Measurements from ENCODE around the gene SRGAP1. TPM values are rescaled to one million over a fixed set of nuclear protein-coding genes. Genes with fewer than 3 reads are reported as not detected.
"Not testable (repeated sequence)": the region's sequence is repeated elsewhere in the genome, so short reads cannot be mapped to it uniquely, and the experiment has no call there.

Gene SRGAP1
- total RNA-seq, 1 donor from 2014 or later = 2.9 TPM

DNA sequence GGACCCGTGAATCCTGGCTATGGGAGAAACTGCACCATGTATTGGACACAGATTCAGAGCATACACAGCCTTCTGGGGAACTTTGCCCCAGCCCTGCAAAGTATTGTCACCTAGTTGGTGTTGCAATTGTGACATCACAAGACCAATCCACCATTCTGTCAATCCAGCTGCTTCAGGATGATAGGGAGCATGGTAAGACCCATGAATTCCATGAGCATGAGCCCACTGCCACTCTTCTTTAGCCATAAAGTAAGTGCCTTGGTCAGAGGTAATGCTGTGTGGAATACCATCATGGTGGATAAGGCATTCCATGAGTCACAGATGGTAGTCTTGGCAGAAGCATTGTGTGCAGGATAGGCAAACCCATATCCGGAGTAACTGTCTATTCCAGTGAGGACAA, 286.0 kb downstream of the SRGAP1 start:
- not testable (repeated sequence) for DNase-seq

DNA sequence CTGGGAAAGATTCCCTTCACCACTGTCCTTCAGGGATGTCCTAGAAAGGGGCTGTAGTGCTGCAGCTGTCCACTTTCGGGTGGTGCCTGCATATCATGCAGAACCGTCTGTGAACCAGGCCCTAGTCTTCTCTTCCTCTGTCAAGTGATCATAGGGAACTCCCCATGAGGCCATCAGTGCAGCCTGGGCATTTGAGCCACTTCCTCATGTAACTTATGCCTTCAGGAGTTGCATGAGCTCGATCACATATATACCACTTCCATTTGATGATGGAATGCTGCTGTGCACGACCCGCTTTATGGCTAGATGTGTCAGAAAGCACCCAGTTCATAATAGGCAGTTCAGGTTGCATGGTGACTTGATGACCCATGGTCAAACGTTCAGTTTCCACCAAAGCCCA, 287.0 kb downstream of the SRGAP1 start:
- not testable (repeated sequence) for DNase-seq

DNA sequence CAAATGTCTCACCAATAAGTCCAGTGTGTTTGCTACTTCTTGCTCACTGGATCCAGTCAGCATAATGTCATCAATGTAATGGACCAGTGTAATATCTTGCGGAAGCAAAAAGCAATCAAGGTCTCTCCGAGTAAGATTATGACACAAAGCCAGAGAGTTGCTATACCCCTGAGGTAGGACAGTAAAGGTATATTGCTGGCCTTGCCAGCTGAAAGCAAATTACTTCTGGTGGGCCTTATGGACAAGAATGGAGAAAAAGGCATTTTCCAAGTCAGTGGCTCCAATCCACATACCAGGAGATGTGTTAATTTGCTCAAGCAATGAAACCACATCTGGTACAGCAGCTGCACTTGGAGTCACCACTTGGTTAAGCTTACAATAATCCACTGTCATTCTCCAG, 288.2 kb downstream of the SRGAP1 start:
- not testable (repeated sequence) for DNase-seq

DNA sequence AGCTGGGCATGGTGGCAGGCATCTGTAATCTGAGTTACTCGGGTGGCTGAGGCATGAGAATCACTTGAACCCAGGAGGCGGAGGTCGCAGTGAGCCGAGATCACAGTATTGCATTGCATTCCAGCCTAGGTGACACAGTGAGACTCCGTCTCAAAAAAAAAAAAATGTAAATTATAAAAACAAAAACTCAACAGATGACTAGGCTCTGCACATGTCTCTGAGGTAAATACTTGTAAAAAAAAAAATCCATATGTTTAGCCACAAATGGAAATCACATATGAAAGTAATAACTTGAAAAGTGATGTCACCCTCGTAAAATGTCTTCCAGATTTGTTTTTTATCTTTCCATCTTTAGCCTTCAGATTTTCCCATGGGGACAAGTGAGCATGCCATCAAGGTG, 292.6 kb downstream of the SRGAP1 start:
- DNase-seq = no peak

DNA sequence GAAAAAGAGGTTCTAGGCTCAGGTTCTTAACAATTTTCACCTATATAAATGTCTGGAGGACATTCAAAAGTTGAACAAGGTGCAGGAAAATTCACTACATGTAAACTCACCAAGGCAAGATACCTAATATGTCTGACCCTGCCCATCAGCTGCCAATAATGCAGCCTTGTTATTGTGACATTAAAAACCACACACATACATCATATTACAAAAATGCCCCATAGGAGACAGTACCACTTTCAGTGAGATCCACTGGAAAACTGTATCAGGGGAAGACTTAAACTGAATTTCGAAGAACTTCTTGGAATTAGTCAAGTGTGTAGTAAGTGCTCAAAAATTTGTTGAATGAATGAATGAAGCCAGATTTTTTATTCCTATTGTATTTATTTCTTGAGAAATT, 294.5 kb downstream of the SRGAP1 start:
- no peak for DNase-seq

DNA sequence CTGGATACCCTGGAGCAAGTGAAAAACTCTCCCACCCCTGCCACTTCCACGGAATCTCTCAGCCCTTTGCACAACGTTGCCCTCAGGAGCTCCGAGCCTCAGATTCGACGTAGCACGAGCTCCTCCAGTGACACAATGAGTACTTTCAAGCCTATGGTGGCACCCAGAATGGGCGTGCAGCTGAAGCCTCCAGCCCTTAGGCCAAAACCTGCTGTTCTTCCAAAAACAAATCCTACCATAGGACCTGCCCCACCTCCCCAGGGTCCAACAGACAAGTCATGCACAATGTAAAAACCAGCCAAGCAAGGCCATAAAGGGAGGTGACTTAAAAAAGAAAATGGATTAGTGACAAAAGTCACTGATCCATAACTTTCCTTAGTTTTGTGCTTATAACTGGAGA, 297.9 kb downstream of the SRGAP1 start:
- DNase-seq = no peak

DNA sequence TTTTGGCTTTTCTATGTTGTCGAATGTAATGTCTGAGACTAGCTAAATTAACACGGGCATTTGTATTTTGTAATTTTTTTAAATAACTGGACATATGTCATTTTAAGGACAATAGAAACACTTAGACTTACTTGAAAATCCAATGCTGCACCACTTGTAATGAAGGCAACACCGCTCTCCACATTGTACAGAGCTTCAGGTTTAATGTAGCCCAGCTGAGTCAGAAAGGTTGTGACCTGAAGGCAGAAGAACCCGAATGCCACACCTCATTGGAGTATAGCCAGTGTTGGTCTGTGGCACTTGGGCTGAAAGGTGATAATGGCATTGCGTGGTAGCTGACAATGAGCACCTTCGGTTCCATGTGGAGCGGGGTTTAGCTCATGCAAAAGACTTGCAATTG, 298.3 kb downstream of the SRGAP1 start:
- DNase-seq = no peak

DNA sequence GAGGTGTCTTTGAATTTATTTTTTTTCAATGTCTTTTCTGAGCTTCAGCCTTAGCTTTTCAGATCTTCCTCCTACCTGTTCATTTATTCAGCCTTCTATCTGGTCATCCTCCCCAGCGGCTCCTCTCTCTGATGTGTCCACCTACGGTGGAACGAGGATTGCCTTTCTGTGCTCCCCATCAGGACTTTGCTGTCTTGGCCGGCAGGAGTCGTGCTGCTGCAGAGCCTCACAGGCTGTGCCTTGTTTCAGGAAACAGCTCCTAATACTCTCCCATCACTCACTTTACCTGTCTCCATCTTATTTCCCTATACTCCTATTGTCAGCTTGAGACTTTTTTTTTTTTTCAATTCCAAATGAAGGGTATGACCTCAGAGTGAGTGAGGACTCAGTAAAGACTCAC, 300.7 kb downstream of the SRGAP1 start:
- DNase-seq = no peak

DNA sequence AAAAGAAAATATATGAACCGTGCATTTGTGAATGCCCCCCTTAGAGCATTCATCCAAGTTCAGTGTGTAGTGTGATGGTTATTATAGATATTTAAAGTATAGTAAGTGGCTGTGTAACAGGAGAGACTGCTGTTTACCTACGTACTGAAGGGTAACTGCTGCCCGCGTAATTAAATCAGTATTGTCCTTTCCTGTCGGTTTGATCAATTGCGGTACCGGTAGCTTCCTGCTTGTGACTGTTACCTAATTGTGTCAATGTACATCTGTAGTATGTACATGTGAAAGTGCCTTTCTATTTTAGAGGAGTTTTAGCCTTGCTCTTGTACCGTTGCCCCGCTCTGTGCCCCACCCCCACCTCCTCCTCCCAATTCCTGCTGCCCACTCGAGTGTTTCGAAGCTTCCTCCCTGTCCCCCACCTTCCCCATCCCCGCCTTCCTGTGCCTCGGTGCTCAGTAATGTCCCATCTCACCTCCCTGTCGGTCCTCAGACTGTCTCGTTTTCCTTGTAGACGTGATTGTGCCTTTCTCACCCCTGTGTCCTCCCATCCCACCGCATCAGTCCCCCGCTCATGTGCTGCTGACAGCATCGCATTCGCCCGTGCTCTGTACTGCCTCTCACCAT, 302.6 kb downstream of the SRGAP1 start:
- no peak for DNase-seq

DNA sequence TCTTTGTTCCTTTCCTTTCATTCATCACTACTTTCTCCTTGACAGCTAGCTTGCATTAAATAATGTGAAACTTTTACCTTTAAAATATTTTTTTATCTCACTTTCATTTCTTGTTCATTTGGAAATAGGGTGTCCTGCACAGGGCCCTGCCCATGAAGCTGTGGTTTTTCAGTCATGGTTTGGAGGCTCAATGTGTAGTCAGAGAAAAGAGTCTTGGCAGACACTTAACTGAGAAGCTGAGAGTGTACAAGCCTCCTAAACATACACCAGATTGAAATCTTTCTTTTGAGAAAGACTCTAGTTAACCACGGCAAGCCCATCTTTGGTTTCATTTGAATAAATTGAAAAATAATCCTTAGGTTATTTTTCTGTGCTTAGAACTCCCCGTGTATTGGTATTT, 303.4 kb downstream of the SRGAP1 start:
- DNase-seq = no peak

DNA sequence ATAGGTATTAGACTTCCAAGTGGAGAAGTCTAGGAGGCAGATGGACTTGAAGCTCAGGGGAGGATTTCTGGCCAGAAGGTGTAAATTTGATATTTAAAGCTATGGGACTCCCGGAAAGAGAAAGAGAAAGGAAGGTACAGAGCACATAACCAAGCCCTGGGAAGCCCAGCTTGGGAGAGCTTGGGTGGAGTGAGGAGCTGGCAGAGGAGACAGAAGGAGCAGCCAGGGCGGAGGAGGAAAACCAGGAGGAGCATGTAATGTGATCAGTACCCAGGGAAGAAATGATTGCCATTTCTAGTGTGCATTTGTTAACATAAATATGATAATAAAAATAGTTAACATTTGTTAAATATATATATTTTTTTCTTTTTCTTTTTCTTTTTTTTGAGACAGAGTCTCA, 310.2 kb downstream of the SRGAP1 start:
- DNase-seq = no peak

DNA sequence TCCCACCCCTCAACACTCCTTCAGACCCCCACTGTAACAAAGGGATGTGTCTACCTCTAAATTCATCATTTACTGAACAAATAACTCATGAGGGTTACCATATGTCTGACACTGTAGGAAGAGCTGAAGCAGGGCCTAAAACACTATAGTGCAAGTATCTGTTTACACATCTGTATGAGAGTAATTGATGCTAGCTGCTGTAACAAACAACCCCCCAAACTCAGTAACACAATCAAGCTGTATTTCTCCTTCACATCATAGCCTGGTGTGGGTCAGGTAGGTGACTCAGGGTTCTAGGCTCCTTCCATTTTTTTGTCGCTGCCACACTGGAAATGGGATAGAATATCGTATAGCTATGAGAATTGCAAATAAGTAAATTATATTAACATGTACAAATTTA, 312.6 kb downstream of the SRGAP1 start:
- no peak for DNase-seq

DNA sequence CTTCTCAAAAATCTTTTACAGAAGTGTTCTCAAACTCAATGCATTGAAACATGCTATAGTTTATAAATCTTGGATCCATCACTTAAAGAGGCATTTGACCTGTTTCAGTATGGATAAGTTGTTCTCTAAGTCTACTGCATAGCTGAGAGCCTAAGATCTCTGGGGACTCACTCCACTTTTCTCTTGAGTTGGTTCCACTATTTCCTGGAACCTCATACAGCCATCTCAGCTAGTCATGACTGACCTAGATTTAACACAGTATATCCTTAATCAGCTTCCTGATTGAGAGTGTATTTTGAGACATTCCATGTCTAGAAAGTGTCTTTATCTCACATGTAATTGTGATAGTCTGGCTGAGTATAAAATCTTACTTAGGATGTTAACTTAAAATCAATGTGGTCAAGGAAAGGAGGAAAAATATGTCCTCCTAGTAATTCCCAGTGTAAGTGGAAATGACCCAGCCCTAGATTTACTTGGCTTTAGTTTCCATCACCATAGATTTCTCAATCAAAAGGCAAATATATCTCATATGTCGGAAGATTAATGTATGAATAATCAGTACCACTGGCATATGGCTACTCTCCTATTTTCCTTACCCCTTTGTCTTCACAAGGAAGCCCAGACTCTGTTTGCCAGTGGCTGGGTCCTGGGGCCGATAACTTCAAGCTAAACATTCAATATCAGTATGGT, 315.7 kb downstream of the SRGAP1 start:
- DNase-seq = peak; percentile 19

DNA sequence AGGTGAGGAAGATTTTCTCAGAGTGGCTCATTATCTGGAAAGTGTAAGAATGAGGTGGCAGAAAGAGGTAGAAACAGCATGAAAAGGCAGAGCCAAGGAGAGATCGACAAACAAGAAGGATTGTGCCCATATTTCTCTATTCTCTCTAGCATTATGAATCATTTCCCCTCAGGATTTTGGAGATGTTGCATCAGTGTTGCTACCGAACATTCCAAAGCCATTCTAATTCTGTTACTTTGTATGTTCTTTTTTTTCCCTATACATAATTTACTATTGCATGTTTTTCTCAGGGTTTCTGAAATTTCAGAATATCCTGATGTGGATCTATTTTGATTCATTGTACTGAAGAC, 316.2 kb downstream of the SRGAP1 start:
- peak; percentile 52 for DNase-seq

DNA sequence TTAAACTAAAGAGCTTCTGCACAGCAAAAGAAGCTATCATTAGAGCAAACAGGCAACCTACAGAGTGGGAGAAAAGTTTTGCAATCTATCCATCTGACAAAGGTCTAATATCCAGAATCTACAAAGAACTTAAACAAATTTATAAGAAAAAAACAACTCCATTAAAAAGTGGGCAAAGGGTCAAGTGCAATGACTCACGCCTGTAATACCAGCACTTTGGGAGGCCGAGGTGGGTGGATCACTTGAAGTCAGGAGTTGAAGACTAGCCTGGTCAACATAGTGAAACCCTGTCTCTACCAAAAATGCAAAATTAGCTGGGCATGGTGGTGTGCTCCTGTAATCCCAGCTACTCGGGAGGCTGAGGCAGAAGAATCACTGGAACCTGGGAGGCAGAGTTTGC, 322.1 kb downstream of the SRGAP1 start:
- not testable (repeated sequence) for DNase-seq

DNA sequence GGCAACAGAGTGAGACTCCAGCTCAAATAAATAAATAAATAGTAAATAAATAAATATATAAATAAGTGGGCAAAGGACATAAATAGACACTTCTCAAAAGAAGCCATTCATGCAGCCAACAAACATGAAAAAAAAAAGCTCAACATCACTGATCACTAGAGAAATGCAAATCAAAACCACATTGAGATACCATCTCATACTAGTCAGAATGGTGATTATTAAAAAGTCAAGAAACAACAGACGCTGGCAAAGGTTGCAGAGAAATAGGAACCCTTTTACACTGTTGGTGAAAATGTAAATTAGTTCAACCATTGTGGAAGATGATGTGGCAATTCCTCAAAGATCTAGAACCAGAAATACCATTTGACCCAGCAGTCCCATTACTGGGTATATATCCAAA, 322.5 kb downstream of the SRGAP1 start:
- DNase-seq = not testable (repeated sequence)

DNA sequence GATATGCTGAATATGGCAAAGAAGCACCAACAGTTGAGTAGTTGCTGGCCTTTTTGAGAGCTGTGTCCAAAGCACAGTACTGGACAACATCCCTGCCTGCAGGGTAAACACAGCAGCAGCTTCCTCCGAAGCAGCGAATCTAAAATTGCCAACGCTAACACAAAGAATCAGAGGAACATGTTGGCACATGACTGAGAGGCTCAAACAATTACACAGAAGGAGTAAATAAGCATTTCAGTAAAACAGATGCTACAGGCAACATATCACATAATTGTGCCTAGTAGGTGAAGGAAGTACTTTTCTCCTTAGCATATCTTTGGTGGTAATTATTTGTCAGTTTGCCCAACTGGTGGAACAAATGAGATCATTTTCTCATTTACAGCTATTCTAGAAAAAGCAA, 325.5 kb downstream of the SRGAP1 start:
- DNase-seq = peak; percentile 24

DNA sequence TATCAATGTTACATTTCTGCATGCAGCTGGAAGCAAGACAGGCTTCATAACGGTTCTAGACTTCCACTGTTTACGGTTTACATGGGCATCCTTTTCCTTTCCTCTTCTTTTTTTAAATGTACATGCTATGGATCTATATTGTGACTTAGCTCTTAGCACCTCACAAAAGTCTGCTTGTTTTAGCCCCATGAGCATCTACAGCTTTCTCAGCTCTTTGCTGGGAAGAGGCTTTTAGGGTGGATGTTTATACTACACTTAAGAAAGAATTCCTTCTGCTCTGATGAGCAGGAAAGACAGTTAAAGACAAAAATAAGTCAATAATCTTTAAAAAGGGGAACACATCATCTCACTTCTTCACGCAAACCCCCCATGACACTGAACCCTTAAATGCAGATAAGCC, 326.2 kb downstream of the SRGAP1 start:
- no peak for DNase-seq

DNA sequence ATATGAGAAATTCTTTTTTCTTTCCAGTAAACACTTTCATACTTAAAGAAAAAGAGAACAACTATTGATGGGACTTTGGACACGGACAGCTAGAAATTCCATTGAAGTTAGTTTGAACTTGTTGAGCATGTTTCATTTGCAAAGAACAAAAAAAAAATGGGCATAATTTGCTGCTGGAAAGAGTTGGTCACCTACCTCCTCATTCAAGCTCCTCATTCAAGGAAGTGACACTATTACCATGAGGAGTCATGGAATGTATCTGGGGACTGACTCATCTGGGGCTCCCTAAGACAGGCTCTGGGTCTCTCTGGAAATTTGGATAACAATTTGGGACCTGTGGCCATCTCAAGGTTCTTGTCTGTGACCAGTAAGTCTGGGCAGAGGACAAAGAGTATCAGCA, 327.2 kb downstream of the SRGAP1 start:
- peak; percentile 90 for DNase-seq

DNA sequence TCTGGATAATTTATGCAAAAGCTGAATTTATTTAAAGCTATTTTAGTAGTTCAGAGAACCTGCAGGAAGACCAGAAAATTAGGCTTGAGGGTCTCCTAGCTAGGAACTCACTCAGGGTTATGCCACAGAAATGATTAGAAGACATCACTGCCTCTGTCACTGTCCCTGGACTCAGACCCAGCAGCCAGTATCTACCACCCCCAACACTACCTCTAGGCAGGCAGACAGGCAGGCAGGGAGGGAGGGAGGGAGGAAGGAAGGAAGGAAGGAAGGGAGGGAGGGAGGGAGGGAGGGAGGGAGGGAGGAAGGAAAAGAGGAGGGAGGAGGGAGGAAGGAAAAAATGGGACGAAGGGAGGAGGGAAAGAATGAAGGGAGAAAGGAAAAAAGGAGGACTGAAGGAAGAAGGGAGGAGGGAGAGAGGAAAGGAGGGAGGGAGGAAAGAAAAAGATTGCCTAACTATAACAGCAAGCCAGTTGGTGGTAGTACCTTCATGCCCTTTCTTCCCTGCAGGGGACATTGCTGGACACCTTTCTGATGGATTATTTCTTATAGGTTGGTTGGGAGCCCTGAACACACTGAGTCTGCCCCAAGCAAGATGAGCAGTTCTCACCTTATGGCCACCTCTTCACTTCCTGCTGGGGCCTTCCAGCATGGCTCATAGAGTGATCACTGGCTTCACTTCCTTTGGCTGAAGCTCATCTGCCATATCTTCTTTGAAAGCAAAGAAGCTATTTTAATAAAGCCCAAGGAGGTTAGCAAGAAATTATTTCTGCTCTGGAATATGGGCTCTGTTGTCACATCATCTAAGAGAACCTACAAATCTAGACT, 327.9 kb downstream of the SRGAP1 start:
- DNase-seq = no peak

DNA sequence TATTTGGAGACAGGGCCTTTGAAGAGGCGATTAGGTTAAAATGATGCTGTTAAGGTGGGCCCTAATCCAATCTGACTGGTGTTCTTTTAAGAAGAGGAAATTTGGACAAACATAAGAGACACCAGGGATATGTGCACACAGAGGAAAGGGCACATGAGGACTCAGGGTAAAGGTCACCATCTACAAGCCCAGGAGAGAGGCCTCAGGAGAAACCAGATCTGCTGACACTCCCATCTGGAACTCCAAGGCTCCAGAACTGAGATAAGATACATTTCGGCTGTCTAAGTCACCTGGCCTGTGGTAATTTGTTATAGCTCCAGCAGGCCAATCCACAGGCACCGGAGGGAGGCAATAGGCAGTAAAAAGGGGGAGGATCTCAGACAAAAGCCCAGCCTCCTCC, 329.0 kb downstream of the SRGAP1 start:
- no peak for DNase-seq

DNA sequence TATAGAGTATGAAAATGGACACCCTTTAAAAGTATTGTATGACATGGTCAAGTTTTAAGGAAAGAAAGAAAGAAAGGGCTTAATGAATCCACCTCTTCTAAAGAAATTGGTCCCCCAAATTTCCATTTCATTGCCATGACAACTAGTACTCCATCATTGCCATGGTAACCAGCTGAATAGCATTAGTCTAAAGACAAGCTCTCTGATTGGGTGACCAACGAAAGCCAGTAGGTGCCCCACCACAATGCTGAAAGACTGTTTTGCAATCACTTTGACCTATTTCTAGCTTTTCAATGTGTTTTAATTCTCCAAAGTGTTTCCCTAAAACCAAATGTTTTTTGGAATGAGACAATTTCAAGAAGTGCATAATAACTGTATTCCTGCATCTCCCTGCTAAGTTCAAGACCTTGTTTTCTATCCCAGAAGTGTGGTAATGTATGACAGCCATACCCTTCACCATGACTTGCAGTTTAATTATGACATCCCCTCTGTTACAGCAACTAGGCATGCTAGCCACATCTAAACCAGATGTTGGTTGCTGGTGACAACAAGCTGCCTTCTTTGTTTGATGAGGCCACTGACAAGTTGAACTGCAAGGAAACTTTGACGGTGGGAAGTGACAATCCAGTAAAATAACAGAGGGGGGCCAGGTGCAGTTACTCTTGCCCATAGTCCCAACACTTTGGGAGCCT, 330.9 kb downstream of the SRGAP1 start:
- DNase-seq = no peak

DNA sequence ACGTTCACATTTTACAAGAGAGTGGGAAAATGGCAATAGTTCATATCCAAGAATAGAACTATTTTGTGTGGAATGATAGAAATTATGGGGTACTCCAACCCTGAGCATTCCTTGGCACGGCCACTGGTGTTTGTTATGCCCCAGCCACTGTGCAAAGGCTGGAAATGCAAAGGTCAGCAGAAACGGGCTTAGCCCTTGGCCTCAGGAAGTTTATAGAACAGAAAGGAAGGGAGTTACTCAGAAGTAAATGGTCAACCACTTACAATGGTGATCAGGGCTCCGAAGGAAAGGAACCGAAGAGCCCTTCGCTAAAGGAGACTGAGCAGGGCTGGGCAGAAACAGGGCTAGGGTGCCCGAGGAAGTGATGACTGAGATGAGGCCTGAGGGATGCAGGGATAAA, 332.5 kb downstream of the SRGAP1 start:
- DNase-seq = peak; percentile 69
